Diencephalon (tissue), 1 donor: ENCODE measurements around the gene SMIM44. TPM values are rescaled to one million over a fixed set of nuclear protein-coding genes. Genes with fewer than 3 reads are reported as not detected.

Experiments used
- small RNA-seq: library from RNA; depleted of rRNA; stranded (forward); fragments of <200 nt; gene quantifications from one replicate; pipeline ENCODE3, GENCODE V24; 2014
- total RNA-seq: library from RNA; depleted of rRNA; stranded (reverse); fragments of >200 nt; gene quantifications from one replicate; pipeline ENCODE4 v1.2.3, GENCODE V29; 2014

Gene SMIM44
- total RNA-seq = not detected

GRCh38 chr19:3483226-3483628 is at the start of gene SMIM44:
TSS of gene SMIM44 (minus strand) at chr19:3483441. CDS start at chr19:3483403, 38 bp downstream.

GRCh38 chr19:3505598-3506383 is 22.6 kb upstream of the SMIM44 start, which contains the start of gene FZR1:
TSS of gene FZR1 (plus strand) at chr19:3506311. CDS start at chr19:3522990, 16,679 bp downstream.

GRCh38 chr19:3500429-3501101 is 17.3 kb upstream of the SMIM44 start, which contains the start of gene DOHH:
TSS of gene DOHH (minus strand) at chr19:3500674. CDS start at chr19:3496814, 3,860 bp downstream.

GRCh38 chr19:3480383-3481091 is 2.7 kb downstream of the SMIM44 start, which contains the start of gene SMIM24:
TSS of gene SMIM24 (minus strand) at chr19:3480525. CDS start at chr19:3480463, 62 bp downstream.

Small RNA genes lying within 50 kb of the gene (small RNA-seq; reads per million reads assigned to genes)
- not detected for gene RF00212

Other genes starting within 250 kb of the SMIM44 start
- gene NFIC, start 116.9 kb downstream of the SMIM44 start, total RNA-seq = 2.8 TPM
- gene SMIM24, start 2.9 kb downstream of the SMIM44 start, total RNA-seq = 0.46 TPM
- gene DOHH, start 17.2 kb upstream of the SMIM44 start, total RNA-seq = 9.5 TPM
- gene FZR1, start 22.9 kb upstream of the SMIM44 start, total RNA-seq = 46.4 TPM
- not detected for gene TEKTIP1, start 55.7 kb upstream of the SMIM44 start, total RNA-seq
- 38.5 TPM for gene MFSD12, start 74.1 kb upstream of the SMIM44 start, total RNA-seq
- 20.8 TPM for gene HMG20B, start 89.5 kb upstream of the SMIM44 start, total RNA-seq
- gene GIPC3, start 102.0 kb upstream of the SMIM44 start, total RNA-seq = 0.23 TPM
- gene TBXA2R, start 123.4 kb upstream of the SMIM44 start, total RNA-seq = 1.4 TPM
- gene CACTIN, start 143.3 kb upstream of the SMIM44 start, total RNA-seq = 16.6 TPM
- gene PIP5K1C, start 217.0 kb upstream of the SMIM44 start, total RNA-seq = 27.9 TPM
- 1.2 TPM for gene TJP3, start 224.9 kb upstream of the SMIM44 start, total RNA-seq